Measurements from ENCODE around the gene P4HB. TPM values are rescaled to one million over a fixed set of nuclear protein-coding genes. Genes with fewer than 3 reads are reported as not detected.
A peak's percentile ranks its signal among the peaks of the same experiment; 100 is the strongest.

The P4HB gene
- total RNA-seq, 6 experiments from 2014 or later, result 790 to 981 (median 910) TPM

- TF ChIP-seq CTCF (IDR thresholded peaks at IDR 0.05), result no peak
- Mint-ChIP-seq H3K27me3 (ENCODE audit: insufficient read depth) (peaks cover 7% of the 10 kb centered on the region), H3K27ac (peak overlapping the region; percentile 92), H3K9me3 (no peaks in the 10 kb centered on the region), H3K4me1 (ENCODE audit: low read depth) (peaks cover 26% of the 10 kb centered on the region), H3K4me3 (no peak overlapping the region), H3K36me3 (ENCODE audit: low read depth) (peaks cover 17% of the 10 kb centered on the region)
- DNase-seq, result no peak
Observed at GRCh38 chr17:81899514-81900166, 39.3 kb upstream of the P4HB start.

- DNase-seq, result no peak
Observed at GRCh38 chr17:81898885-81899284, 38.5 kb upstream of the P4HB start.

GRCh38 chr17:81898029-81898866 lies 37.9 kb upstream of the P4HB start:
- H3K4me1 Mint-ChIP-seq (ENCODE audit: low read depth), result peaks cover 26% of the 10 kb centered on the region
- H3K4me3 Mint-ChIP-seq, result peak overlapping the region; percentile 68
- peak overlapping the region; percentile 92 for H3K27ac Mint-ChIP-seq
- peak; percentile 13; the same call in 1 of the 2 replicates for TF ChIP-seq CTCF (IDR thresholded peaks at IDR 0.05)
- peak; percentile 94 for DNase-seq
- peaks cover 17% of the 10 kb centered on the region for H3K36me3 Mint-ChIP-seq (ENCODE audit: low read depth)
- H3K27me3 Mint-ChIP-seq (ENCODE audit: insufficient read depth), result peaks cover 7% of the 10 kb centered on the region
- H3K9me3 Mint-ChIP-seq, result no peaks in the 10 kb centered on the region

More at GRCh38 chr17:81898885-81899284, 38.5 kb upstream of the P4HB start:
- TF ChIP-seq CTCF (IDR thresholded peaks at IDR 0.05), result no peak; the same call in 1 of the 2 replicates
- Mint-ChIP-seq H3K9me3 (no peaks in the 10 kb centered on the region), H3K27ac (peak overlapping the region; percentile 92), H3K4me3 (peak overlapping the region; percentile 68), H3K27me3 (ENCODE audit: insufficient read depth) (peaks cover 7% of the 10 kb centered on the region), H3K4me1 (ENCODE audit: low read depth) (peaks cover 26% of the 10 kb centered on the region), H3K36me3 (ENCODE audit: low read depth) (peaks cover 17% of the 10 kb centered on the region)

- TF ChIP-seq CTCF (IDR thresholded peaks at IDR 0.05), result no peak
- no peak overlapping the region for H3K27ac Mint-ChIP-seq
- no peaks in the 10 kb centered on the region for H3K9me3 Mint-ChIP-seq
- no peak for DNase-seq
- peaks cover 26% of the 10 kb centered on the region for H3K4me1 Mint-ChIP-seq (ENCODE audit: low read depth)
- H3K27me3 Mint-ChIP-seq (ENCODE audit: insufficient read depth), result peaks cover 3% of the 10 kb centered on the region; the same call in 1 of the 2 replicates
- H3K36me3 Mint-ChIP-seq (ENCODE audit: low read depth), result peaks cover 13% of the 10 kb centered on the region
- H3K4me3 Mint-ChIP-seq, result no peak overlapping the region
Observed at GRCh38 chr17:81895400-81895799, 35.1 kb upstream of the P4HB start.

- DNase-seq, result no peak
- peak overlapping the region; percentile 95 for H3K27ac Mint-ChIP-seq
- H3K36me3 Mint-ChIP-seq (ENCODE audit: low read depth), result peaks cover 29% of the 10 kb centered on the region
- TF ChIP-seq CTCF (IDR thresholded peaks at IDR 0.05), result no peak
- peak overlapping the region; percentile 90 for H3K4me3 Mint-ChIP-seq
- H3K4me1 Mint-ChIP-seq (ENCODE audit: low read depth), result peaks cover 26% of the 10 kb centered on the region
- no peaks in the 10 kb centered on the region; the same call in 1 of the 2 replicates for H3K27me3 Mint-ChIP-seq (ENCODE audit: insufficient read depth)
- no peaks in the 10 kb centered on the region for H3K9me3 Mint-ChIP-seq
Observed at GRCh38 chr17:81891303-81891552, 30.9 kb upstream of the P4HB start.
